DOHH2 (cell line): ENCODE measurements around the gene PHC3.

ENCODE experiments used
- H3F3A ChIP-seq: fragments of 200-600 bp; sonication (generic), shearing (Covaris generic); 2 replicates; pipeline ENCODE4 v1.6.0; 2016; ENCODE audit warnings: antibody characterized with exemption, mild to moderate bottlenecking; ENCODE audit not compliant: control insufficient read depth, insufficient read depth
- H3K27ac ChIP-seq: fragments of 200-600 bp; sonication (generic); 2 replicates; pipeline ENCODE4 v1.5.1; 2014; ENCODE audit warnings: low read depth, mild to moderate bottlenecking, low read length, moderate library complexity
- H3K27me3 ChIP-seq: fragments of 200-600 bp; sonication (generic); 2 replicates; pipeline ENCODE4 v1.6.1; 2014; ENCODE audit warnings: mild to moderate bottlenecking, low read length, mixed read lengths; ENCODE audit not compliant: control insufficient read depth
- H3K36me3 ChIP-seq: fragments of 200-600 bp; sonication (generic); 2 replicates; pipeline ENCODE4 v1.6.1; 2014; ENCODE audit warnings: mild to moderate bottlenecking, low read length, moderate library complexity, mixed read lengths; ENCODE audit not compliant: control insufficient read depth
- H3K4me1 ChIP-seq: fragments of 200-600 bp; sonication (generic); 2 replicates; pipeline ENCODE4 v1.6.1; 2014; ENCODE audit warnings: mild to moderate bottlenecking, low read length, mixed read lengths; ENCODE audit not compliant: control insufficient read depth
- H3K4me2 ChIP-seq: fragments of 200-600 bp; sonication (generic); 2 replicates; pipeline ENCODE4 v1.6.0; 2014; ENCODE audit warnings: mild to moderate bottlenecking, low read length, moderate library complexity
- H3K4me3 ChIP-seq: fragments of 200-600 bp; sonication (generic); 2 replicates; pipeline ENCODE4 v1.5.1; 2014; ENCODE audit warnings: mild to moderate bottlenecking, low read length, mixed read lengths
- H3K79me2 ChIP-seq: fragments of 200-600 bp; sonication (generic); 2 replicates; pipeline ENCODE4 v1.6.1; 2014; ENCODE audit warnings: mild to moderate bottlenecking, low read length, mixed read lengths; ENCODE audit not compliant: control insufficient read depth
- H3K9me2 ChIP-seq: fragments of 200-600 bp; sonication (generic); replicated peaks from 2 replicates; pipeline ENCODE4 v1.6.1; 2014; ENCODE audit warnings: mild to moderate bottlenecking, low read length, mixed read lengths; ENCODE audit not compliant: control insufficient read depth
- H3K9me3 ChIP-seq: fragments of 200-600 bp; sonication (generic); 2 replicates; pipeline ENCODE4 v1.6.1; 2014; ENCODE audit warnings: antibody characterized with exemption, low read length, mixed read lengths; ENCODE audit not compliant: control insufficient read depth, insufficient read depth
- H4K20me1 ChIP-seq: fragments of 200-600 bp; sonication (generic); 2 replicates; pipeline ENCODE4 v1.6.0; 2014; ENCODE audit warnings: low read depth, mild to moderate bottlenecking, antibody characterized with exemption, low read length, moderate library complexity; ENCODE audit not compliant: control insufficient read depth, insufficient read depth
- EZH2phosphoT487 ChIP-seq: fragments of 200-600 bp; sonication (generic); IDR thresholded peaks from 2 replicates; pipeline ENCODE4 v1.6.1; 2017; ENCODE audit warnings: borderline replicate concordance, mild to moderate bottlenecking, antibody characterized with exemption, low read length, moderate library complexity, mixed read lengths
- TF ChIP-seq, protein P1 (sequence below): fragments of 200-600 bp; sonication (generic); IDR thresholded peaks from one replicate; pipeline ENCODE4 v1.5.1; 2014; ENCODE audit warnings: antibody characterized with exemption, mild to moderate bottlenecking, low read depth, low read length; ENCODE audit not compliant: poor library complexity, severe bottlenecking

PHC3 gene

DNA sequence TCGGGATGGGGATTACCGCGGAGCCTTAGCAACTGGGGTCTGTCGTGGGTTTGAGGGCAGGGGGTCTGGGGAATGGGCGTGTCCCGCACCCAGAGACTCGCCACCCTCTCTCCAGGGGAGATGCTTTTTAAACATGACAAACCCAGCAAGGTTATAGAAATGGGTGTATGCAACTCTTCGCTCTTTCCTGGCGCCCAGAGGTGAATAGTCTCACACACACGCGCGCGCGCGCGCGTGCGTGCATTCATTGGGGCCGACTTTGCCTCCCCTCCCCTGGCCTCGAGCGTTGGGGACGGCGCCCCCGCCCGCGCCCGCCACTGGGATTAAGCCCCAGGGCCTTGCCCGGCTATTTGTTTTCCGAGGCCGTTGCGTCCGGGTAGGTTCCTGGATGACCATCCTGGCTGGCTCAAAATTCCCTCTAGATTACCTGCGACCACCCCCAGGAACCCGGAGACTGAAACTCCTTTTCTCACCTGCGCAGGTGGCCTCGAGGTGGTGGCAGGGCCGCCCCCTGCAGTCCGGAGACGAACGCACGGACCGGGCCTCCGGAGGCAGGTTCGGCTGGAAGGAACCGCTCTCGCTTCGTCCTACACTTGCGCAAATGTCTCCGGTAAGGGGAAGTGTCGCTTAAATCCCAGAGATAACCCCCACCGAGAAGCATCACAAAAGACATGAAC lies 143.0 kb downstream of the PHC3 start:
- no peaks in the 10 kb centered on the region for H3K36me3 ChIP-seq
- H3K4me2 ChIP-seq = peak overlapping the region; percentile 63
- H3K9me3 ChIP-seq = no peaks in the 10 kb centered on the region
- no peaks in the 10 kb centered on the region for H3K9me2 ChIP-seq
- H3K79me2 ChIP-seq = no peaks in the 10 kb centered on the region
- H3K27ac ChIP-seq = no peak overlapping the region
- peaks cover 9% of the 10 kb centered on the region; the same call in 1 of the 2 replicates for H3F3A ChIP-seq
- no peaks in the 10 kb centered on the region for H4K20me1 ChIP-seq
- H3K27me3 ChIP-seq = no peaks in the 10 kb centered on the region
- H3K4me1 ChIP-seq = peaks cover 16% of the 10 kb centered on the region
- peak overlapping the region; percentile 74 for H3K4me3 ChIP-seq
- no peak for TF ChIP-seq EZH2phosphoT487
- TF ChIP-seq, protein P1, sequence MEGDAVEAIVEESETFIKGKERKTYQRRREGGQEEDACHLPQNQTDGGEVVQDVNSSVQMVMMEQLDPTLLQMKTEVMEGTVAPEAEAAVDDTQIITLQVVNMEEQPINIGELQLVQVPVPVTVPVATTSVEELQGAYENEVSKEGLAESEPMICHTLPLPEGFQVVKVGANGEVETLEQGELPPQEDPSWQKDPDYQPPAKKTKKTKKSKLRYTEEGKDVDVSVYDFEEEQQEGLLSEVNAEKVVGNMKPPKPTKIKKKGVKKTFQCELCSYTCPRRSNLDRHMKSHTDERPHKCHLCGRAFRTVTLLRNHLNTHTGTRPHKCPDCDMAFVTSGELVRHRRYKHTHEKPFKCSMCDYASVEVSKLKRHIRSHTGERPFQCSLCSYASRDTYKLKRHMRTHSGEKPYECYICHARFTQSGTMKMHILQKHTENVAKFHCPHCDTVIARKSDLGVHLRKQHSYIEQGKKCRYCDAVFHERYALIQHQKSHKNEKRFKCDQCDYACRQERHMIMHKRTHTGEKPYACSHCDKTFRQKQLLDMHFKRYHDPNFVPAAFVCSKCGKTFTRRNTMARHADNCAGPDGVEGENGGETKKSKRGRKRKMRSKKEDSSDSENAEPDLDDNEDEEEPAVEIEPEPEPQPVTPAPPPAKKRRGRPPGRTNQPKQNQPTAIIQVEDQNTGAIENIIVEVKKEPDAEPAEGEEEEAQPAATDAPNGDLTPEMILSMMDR = peak; percentile 60
